Stimulated activated CD4-positive, alpha-beta T cell treated with anti-CD3 and anti-CD28 coated beads, Interleukin-1b, Interleukin-23, amount 100 ng/mL, for 48 hours (primary cell): Measurements from ENCODE around the gene SPOUT1.
"Not testable (repeated sequence)": the region's sequence is repeated elsewhere in the genome, so short reads cannot be mapped to it uniquely, and the experiment has no call there.

Source experiments
- DNase-seq: peaks from one replicate; pipeline ENCODE4 v3.0.0-alpha.2; 2020

Gene SPOUT1, protein sequence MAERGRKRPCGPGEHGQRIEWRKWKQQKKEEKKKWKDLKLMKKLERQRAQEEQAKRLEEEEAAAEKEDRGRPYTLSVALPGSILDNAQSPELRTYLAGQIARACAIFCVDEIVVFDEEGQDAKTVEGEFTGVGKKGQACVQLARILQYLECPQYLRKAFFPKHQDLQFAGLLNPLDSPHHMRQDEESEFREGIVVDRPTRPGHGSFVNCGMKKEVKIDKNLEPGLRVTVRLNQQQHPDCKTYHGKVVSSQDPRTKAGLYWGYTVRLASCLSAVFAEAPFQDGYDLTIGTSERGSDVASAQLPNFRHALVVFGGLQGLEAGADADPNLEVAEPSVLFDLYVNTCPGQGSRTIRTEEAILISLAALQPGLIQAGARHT

DNA sequence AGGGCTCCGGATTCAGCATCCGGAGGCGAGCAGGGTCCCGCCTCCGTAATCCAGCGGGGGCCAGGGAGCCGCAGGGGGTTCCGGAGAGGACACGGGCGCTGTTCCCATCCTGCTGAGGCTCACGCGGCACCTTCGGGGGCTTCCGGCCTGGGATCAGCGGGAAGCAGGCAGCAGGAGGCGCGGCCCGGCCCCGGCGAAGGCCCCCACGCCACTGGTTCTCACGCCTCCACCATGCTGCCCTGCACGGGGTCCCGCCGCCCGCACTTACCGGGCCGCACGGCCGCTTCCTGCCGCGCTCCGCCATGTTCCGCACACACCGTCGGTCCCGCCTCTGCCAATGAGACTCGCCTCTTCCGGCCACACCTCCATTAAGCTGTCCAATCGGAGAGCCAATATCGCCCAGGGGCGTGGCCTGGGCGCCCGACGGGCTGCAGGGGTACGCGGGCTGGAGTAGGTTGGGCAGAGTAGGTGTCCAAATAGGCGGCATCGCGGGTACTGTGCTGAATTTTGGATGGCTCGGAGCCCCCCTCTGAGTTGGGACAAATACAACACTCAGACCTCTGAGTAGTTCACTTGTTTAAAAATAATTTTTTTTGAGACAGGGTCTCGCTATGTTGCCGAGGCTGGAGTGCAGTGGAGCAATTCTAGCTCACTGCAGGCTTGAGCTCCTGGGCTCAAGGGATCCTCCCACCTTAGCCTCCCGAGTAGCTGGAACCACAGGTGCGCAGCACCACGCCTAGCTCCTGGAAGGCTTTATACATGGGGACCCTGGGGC, at the start of gene SPOUT1:
SPOUT1 (minus strand) TSS at position 318 of the 775 bp plus-strand sequence; CDS start at position 304, 14 bp downstream.
- DNase-seq: peak; percentile 93

DNA sequence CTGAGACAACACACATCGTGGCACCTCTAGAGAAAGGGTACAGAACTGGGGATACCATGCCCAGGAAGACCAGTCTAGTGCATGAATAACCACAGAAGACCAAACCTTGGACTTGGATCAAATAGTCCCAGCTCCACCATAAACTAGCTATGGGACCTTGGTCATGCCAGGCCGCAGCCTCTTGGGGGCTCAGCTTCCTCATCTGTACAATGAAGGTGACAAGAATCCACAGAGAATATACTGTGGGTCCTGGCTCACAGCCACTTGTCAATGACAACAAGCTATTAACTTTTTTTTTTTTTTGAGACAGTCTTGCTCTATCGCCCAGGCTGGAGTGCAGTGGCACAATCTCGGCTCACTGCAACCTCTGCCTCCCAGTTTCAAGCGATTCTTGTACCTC, 48.3 kb upstream of the SPOUT1 start:
- DNase-seq: no peak

DNA sequence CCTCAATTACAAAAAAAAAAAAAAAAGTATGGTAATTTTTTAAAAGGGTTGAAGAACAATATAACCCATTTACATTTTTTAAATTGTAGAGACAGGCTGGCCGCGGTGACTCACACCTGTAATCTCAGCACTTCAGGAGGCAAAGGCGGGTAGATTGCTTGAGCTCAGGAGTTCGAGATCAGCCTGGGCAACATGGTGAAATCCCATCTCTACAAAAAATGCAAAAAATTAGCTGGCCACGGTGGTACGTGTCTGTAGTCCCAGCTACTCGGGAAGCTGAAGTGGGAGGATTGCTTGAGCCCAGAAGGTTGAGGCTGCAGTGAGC, 41.3 kb upstream of the SPOUT1 start:
- not testable (repeated sequence) for DNase-seq

DNA sequence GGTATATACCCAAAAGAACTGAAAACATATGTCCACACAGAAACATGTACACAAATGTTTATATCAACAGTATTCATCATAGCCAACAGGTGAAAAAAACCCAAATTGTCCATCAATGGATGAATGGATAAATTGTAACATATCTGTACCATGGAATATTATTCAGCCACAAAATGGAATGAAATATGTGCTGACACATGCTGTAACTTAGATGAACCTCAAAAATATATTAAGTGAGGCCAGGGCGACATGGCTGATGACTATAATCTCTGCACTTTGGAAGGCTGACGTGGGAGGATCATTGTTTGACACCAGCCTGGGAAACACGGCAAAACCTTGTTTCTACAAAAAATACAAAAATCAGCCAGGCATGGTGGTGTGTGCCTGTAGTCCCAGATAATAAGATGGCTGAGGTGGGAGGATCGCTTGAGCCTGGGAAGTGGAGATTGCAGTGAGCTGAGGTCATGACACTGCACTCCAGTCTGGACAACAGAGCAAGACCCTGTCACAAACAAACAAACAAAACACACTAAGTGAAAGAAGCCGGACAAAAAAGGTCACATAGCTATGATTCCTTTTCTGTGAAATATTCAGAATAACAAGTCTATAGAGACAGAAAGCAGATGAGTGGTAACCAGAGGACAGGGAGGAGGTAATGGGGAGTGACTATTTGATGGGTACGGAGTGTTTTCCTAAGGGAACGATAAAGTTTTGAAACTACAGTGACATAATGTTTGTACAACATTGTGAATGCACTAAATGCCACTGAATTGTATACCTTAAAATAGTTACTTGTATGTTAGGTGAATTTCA, 40.7 kb upstream of the SPOUT1 start:
- DNase-seq: no peak

DNA sequence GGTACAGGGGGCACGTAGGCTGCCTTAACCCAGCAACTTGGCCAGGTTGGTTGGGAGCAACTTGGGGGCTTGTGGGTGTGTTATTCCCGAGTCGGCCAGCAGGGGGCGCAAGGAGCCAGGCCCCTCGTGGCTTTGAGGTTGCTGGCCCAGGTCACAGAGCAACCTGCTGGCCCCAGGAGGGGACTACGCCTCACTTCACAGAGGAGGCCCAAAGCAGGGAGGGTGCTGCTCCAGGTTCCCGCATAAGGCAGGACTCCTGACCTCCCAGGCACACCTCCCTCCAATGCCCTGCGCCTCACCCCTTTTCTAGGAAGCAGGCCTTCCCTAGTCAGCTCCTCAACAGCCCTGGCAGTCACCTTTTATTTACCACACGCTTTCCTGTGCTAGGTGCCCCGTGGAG, 34.1 kb upstream of the SPOUT1 start:
- DNase-seq: peak; percentile 85

DNA sequence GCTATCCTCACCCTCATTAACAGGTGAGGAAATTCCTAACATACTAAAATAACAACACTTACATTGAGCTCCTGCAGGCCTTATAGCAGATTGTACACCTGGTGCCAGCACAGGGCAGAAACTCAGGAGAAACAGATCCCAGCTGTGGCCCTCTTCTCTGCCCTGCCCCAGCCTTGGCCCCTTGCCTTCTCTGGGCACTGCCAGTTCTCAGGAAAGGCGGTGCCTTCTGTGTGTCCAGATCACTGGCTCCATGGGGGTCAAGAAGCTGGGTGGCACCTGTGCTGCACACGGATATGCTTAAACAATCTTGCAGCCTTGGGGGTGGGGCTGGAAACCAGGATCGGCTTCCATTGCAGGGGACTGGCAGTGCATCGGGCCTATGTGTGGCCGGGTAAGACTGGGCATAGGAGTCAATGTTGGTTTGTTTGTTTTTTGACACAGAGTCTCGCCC, 32.8 kb upstream of the SPOUT1 start:
- DNase-seq: no peak

DNA sequence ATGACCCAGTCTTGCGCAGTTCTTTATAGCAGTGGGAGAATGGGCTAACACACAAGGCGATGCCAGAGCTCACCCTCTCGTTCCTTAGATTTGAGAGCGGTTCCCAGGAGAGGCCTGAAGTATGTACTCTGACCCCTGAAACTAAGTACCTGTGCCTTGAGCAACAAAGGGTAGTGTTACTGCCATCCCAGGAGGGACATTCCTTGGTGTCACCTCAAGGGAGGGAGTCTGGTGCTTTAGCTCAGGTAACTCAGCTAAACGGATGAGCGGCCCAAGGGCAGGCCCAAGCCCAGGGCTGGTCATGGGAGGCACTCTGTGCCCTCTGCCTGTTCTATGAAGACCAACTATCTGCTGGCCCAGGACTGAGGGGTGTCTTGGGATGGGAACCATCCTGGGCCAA, 31.9 kb upstream of the SPOUT1 start:
- DNase-seq: no peak

DNA sequence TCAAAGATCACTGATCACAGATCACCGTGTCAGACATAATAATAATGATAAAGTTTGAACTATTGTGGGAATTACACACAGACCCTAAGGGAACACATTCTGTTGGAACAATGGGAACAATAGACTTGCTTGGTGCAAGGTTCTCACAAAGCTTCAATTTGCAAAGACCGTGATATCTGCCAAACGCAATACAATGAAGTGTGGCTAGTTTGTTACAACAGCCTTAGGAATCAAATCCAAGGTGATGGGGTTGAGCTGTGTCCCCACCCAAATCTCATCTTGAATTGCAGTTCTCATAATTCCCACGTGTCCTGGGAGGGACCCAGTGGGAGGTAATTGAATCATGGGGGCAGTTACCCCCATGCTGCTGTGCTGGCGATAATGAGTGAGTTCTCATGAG, 31.3 kb upstream of the SPOUT1 start:
- DNase-seq: no peak

DNA sequence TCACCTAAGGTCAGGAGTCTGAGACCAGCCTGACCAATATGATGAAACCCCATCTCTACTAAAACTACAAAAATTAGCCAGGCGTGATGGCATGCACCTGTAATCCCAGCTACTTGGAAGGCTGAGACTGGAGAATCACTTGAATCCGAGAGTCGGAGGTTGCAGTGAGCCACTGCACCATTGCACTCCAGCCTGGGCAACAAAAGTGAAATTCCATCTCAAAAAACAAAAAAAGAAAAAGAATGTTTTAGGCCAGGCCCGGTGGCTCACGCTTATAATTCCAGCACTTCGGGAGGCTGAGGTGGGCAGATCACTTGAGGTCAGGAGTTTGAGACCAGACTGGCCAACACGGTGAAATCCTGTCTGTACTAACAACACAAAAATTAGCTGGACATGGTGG, 28.9 kb upstream of the SPOUT1 start:
- DNase-seq: not testable (repeated sequence)

DNA sequence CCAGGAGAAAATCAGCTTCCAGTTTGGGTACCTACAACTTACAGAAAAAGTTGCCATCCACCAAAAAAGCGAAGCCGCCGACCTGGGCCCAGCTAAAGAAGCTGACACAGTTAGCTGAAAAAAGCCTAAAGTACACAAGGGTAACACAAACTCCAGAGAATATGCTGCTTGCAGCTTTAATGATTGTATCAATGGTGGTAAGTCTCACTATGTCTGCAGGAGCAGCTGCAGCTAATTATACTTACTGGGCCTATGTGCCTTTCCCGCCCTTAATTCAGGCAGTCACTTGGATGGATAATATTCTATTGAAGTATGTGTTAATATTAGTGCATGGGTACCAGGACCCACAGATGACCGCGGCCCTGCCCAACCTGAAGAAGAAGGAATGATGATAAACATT, 24.9 kb upstream of the SPOUT1 start:
- DNase-seq: not testable (repeated sequence)

DNA sequence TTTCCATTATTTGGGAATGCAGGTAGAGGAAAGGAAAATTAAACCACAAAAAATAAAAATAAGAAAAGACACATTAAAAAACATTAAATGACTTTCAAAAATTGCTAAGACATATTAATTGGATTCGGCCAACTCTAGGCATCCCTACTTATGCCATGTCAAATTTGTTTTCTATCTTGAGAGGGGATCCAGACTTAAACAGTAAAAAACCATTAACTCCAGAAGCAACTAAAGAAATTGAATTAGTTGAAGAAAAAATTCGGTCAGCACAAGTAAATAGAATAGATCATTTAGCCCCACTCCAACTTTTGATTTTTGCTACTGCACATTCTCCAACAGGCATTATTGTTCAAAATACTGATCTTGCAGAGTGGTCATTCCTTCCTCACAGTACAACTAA, 23.1 kb upstream of the SPOUT1 start:
- DNase-seq: not testable (repeated sequence)

DNA sequence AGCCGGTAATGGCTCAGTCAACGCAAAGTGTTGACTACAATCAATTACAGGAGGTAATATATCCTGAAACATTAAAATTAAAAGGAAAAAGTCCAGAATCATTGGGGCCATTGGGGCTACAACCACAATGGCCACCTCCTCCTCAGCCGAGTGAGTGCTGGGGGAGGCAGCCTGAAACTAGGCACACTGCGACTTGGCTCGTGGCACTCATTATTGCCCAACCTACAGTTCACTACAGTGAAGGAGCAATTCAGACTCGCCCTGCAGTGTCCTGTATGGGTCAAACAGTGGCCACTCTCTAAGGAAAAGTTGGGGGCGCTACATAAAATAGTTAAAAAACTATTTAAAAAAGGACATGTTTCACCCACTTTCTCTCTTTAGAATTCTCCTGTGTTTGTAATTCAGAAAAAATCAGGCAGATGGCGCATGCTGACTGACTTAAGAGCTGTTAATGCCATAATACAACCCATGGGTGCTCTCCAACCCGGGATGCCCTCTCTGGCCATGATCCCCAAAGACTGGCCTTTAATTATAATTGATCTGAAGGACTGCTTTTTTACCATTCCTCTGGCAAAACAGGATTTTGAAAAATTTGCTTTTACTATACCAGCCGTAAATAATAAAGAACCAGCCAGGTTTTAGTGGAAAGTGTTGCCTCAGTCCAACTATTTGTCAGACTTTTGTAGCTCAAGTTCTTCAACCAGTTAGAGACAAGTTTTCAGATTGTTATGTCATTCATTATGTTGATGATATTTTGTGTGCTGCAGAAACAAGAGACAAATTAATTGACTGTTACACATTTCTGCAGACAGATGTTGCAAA, 22.4 kb upstream of the SPOUT1 start:
- DNase-seq: not testable (repeated sequence)

DNA sequence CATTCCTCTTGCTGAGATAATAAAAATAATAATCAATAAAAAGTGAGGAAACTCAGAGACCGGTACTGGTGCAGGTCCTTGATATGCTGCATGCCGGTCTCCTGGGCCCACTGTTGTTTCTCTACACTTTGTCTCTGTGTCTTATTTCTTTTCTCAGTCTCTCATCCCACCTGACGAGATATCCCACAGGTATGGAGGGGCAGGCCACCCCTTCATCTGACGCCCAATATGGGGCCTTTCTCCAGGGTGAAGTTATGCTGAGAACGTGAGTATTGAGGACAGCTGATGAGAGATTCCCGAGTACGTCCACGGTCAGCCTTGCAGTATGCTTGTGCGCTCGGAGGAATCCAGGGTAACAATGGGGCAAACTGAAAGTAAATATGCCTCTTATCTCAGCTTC, 21.4 kb upstream of the SPOUT1 start:
- not testable (repeated sequence) for DNase-seq

DNA sequence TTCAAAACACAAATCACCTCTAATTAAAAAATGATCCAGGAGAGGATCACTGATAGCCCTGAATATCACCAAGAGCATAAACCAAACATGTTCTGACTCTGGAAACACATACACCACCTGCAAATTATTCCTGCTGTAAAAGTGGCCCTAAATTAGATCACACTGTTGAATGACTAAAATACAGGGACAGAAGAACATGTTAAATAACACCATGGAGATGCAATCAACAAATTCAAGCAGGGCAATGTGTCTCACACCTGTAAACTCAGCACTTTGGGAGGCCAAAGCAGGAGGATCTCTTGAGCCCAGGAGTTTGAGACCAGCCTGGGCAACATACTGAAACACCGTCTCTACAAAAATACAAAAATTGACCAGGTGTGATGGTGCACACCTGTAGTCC, 18.2 kb upstream of the SPOUT1 start:
- DNase-seq: no peak

DNA sequence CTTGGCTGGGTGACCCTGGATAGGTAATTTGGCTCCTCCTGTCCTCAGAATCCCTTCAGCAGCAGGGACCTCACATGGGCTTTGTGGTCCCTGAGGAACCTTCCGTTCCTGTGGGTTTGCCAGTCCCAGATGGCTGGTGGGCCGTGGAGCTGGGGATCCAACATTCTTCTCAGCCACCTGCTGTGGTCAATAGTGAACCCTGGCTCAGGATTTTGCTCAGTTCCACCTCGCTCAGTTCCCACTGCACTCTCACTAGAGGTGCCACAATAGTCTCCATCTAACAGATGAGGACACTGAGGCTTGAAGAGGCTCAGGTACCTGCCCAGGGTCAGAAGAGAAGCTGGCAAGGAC, 17.1 kb upstream of the SPOUT1 start:
- DNase-seq: no peak

DNA sequence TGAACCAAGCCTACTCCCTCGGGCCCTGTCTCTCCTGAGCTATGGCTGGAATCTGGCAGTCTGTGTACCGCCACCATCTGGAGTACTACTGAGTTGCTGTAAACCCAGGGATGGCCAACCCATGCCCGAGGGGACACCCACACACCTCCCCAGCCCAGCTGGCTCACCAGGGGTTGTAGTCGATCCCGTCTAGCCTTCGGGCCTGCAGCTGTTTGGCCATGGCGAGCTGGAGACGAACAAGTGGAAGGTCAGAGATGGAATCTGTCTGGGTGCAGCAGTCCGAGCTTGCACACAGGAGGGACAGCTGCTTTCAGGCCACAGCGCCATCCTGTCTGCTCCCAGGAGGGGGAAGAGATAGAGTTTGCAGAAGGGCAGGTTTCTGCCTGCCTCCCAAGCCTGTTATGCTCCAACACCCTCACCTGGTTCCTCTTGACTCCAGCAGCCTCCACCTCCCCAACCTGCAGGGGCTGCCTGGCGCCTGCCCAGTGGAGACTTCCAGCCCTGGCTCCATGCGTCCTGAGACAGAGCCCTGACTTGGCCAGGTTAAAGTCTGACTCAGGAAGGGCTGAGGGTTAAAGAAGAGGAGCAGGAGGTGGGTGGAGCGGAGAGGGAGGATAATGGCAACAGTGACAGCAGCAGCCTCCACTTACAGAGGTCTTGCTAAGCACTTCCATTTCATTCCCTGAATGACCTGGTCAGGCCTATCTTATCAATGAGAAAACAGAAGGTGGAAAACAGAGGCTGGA, 15.8 kb upstream of the SPOUT1 start:
- no peak for DNase-seq

DNA sequence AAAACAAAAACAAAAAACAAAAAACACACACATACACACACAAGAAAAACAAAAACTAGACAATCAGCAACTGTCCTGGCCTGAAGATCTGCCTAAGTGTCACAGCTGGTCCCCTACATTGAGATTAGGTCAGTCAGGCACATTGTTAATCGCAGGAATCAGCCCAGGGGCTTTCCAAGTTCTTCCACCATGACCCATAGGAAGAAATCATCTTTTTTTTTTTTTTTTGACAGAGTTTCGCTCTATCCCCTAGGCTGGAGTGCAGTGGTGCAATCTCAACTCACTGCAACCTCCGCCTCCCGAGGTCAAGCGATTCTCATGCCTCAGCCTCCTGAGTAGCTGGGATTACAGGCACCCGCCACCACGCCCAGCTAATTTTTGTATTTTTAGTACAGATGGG, 13.6 kb upstream of the SPOUT1 start:
- DNase-seq: not testable (repeated sequence)

DNA sequence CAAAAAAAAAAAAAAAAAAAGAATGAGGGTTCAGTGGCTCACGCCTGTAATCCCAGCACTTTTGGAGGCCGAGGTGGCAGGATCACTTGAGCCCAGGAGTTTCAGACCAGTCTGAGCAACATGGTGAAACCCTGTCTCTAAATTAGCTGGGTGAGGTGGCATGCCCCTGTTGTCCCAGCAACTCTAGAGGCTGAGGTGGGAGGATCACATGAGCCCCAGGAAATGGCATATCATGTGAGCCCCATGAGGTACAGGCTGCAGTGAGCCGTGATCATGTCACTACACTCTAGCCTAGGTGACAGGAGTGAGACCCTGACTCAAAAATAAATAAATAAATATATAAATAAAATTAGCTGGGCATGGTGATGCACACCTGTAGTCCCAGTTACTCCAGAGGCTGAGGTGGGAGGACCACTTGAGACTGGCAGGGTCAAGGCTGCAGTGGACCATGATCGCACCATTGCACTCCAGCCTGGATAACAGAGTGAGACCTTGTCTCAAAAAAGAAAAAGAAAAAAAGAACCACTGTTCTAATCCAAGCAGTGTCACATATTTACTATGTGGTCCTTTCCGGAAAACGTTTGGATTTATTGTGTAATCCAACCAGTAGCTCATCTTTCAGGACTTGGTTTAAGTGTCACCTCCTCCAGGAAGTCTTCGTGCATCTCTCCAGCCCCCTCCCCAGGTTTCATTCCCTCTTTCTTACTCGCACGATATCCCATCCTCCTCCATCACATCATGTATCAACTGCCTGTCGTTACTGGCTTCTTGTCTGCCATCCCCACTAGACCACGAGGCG, 12.3 kb upstream of the SPOUT1 start:
- no peak for DNase-seq

DNA sequence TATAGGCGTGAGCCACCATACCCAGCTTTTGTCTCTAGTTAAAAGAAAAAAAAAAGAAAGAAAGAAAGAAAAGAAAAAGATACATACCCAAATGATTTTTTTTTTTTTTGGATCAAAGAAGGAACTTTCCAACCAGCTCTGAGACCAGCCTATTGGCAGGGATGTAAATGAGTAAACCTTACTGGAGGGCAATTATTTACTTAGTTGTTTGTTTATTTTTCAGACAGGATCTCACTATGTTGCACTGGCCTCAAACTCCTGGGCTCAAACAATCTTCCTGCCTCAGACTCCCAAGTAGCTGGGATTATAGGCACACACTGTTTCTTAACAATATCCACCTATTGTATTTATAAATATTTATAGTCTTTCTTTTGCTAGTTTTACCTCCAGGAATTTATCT, 10.9 kb upstream of the SPOUT1 start:
- DNase-seq: no peak

DNA sequence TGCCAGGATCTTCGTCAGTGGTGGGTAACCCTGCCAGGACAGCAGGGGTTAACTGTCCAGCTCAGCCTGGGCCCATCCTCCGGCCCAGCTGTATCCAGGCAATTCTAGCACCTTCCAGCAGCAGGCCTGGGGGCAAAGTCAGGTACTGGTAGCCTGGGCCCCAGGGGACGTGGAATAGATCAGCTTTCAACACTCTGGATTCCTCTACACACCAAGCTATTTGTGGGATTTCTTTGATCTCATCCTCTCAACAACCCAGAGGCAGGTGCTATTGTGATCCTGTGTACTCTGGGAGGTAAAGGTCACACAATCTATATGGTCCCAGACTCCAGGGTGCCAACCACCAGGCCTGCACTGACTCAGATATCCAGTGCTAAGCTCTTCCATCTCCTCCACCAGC, 8.7 kb upstream of the SPOUT1 start:
- DNase-seq: no peak

DNA sequence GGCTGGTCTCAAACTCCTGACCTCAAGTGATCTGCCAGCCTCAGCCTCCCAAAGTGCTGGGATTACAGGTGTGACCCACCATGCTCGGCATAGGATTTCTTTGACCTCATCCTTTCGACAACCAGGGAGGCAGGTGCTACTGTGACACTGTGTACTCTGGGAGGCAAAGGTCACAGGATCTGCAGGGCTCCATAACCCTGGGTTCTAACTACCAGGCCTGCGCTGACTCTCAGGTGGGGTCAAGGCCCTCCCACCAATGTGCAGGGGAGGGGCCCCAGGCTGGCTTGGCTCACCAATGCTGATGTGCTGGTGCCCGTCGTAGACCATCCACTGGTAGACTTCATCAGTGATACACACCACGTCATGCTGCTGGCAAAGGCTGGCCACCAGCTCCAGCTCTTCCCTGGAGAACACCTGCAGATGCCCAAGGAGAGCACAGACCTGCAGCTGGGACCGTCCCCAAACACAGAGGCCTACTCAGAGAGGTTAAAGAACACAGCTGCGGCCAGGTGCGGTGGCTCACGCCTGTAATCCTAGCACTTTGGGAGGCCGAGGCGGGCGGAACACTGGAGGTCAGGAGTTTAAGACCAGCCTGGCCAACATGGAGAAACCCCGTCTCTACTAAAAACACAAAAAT, 7.0 kb upstream of the SPOUT1 start:
- DNase-seq: no peak
